Head of caudate nucleus (tissue), 42 donors: ENCODE results near the gene IKBIP.
"Not testable (repeated sequence)": the region's sequence is repeated elsewhere in the genome, so short reads cannot be mapped to it uniquely, and the experiment has no call there.

ENCODE experiments used
- DNase-seq, 42 donors: peaks; one replicate each; pipeline versions ENCODE4 v3.0.0 to v3.0.0-alpha.2; 2020 to 2021; ENCODE audit warnings: mixed read lengths in 7 of 42
- intact Hi-C: fragments of 100-400 bp; cut with DNase I; formaldehyde crosslinking; loops from one replicate; pipeline ENCODE4 v1.15.0; 2022

The IKBIP gene

GRCh38 chr12:98582093-98582492 lies 62.5 kb downstream of the IKBIP start:
- intact Hi-C loops: no loop called here
- DNase-seq: no peak

GRCh38 chr12:98581101-98581500 lies 63.5 kb downstream of the IKBIP start:
- intact Hi-C loops: no loop called here
- DNase-seq: no peak

- DNase-seq: no peak
- intact Hi-C loops: no loop called here
These were observed 63.9 kb downstream of the IKBIP start for GRCh38 chr12:98580695-98581094.

GRCh38 chr12:98579835-98580234 lies 64.8 kb downstream of the IKBIP start:
- no peak for DNase-seq
- intact Hi-C loops: no loop called here

- no peak for DNase-seq
- intact Hi-C loops: no loop called here
These were observed 65.2 kb downstream of the IKBIP start for GRCh38 chr12:98579347-98579746.

GRCh38 chr12:98578821-98579220 lies 65.8 kb downstream of the IKBIP start:
- no peak for DNase-seq
- intact Hi-C loops: no loop called here

GRCh38 chr12:98578392-98578791 lies 66.2 kb downstream of the IKBIP start:
- intact Hi-C loops: no loop called here
- DNase-seq: no peak

GRCh38 chr12:98576795-98577194 lies 67.8 kb downstream of the IKBIP start:
- DNase-seq, intact Hi-C loops: not testable (repeated sequence)

GRCh38 chr12:98575013-98575412 lies 69.6 kb downstream of the IKBIP start:
- intact Hi-C loops: no loop called here
- no peak for DNase-seq
